GM20431 (cell line): ENCODE results near the gene CSPG4.
"Not testable (repeated sequence)": the region's sequence is repeated elsewhere in the genome, so short reads cannot be mapped to it uniquely, and the experiment has no call there.

Source experiments
- in situ Hi-C: fragments of 300-500 bp; cut with MseI, MboI; formaldehyde crosslinking; loops from one replicate; pipeline ENCODE4 v1.15.0; 2020; ENCODE audit warnings: low sequenced_read_pairs; ENCODE audit not compliant: unreplicated experiment

Gene CSPG4

DNA sequence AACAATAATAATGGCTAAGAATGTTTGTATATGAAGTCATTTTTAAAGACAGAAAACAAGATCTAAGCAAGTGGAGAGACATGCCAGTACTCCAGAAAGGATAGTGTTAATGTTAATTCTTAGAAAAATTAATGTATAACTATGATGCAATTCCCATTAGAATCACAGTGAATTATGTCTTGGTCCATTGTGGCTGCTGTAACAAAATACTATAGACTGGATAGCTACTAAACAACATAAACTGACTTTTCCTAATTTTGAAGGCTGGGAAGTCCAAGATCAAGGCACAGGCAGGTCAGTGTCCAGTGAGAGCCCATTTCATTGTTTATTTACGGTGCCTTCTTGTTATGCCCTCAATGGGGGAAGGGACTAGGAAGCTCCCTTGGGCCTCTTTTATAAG is 32.7 kb upstream of the CSPG4 start:
- in situ Hi-C loops, result no loop called here

DNA sequence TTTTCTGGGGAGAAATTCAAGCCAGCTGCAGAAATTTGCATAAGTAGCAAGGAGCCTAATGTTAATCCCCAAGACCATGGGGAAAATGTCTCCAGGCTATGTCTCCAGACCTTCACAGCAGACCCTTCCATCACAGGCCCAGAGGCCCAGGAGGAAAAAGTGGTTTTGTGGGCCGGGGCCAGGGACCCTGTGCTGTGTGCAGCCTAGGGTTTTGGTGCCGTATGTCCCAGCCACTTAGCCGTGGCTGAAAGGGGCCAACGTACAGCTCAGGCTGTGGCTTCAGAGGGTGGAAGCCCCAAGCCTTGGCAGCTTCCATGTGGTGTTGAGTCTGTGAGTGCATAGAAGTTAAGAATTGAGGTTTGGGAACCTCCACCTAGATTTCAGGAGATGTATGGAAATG is 29.7 kb upstream of the CSPG4 start:
- in situ Hi-C loops, result not testable (repeated sequence)

DNA sequence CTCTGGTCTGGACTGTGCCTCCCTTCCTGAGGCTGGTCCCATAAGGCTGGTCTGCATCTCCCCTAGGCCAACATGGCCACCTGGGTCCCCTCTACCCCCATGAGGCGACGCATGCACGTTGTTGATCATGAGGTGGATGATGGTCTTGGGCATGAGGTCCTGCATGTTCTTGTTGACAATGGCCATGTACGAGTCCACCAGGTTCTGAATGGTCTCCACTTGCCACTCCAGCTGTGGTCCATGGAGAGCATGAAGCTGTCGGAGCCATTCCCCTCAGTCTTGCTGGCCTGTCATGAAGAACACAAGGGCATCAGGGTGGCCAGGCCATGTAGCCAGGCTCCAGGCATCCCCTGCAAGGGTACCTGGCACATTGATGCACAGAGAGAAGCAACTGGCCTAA is 27.1 kb upstream of the CSPG4 start:
- in situ Hi-C loops, result no loop called here

DNA sequence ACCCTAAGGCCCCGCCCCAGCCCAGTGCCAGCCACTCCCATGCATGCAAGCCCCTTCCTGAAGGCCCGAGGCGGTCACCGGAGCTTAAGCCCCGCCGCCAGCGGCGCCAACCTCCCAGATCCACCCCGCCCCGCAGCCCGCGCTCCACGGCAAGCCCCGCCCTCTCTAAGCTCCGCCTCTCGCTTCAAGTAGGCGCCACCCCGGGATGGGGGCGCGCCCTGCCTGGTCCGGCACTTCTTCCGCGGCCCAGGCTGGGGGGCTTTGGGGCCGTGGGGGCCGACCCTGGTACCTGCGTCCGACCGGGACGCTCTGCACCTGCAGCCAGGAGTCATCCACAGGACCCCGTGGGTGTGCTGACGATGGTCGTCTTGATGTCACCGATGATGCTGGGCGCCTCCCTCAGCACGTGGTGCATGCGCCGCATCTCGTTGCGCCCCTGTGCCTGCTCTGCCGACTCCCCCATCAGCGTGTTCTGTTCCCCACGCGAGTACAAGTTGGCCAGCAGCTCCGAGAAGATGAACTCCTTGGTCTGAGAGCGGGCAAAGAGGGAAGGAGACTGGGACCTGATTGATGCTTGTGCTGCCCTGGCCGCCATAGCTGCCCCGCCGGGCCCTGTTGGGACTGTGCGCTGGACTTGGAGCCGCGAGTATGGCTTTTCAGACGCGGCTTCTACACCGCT is 26.1 kb upstream of the CSPG4 start:
- in situ Hi-C loops, result no loop called here

DNA sequence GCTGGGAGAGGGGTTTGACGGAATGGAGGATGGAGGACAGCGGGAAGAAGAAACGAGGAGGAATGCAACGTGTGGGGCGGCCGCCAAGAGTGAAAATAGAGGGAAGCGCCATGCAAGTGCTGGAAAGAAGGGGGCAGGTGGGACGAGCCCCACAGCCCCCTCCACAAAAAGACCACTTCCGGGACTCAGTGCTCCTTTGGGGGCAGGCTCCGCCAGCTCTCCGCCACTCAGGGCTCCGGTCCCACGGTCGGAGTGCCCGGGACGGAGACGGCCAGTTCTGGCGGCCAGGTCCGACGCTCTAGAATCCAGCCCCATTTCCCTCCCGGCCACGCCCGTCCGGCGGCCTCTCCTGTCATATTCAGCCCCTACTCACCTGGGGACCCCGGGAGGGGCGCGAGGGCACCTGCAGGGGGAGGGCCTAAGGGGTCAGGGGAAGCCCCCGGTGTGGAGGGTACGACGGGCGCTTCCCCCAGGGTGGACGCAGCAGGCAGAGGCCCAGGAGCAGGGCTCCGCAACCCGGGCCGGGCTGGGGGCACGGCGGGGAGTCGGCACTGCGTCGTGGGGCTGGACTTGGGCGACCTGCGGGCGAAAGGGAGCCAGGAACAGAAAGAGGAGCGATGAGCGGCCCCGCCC is 25.5 kb upstream of the CSPG4 start:
- in situ Hi-C loops, result no loop called here

GRCh38 chr15:75737116-75738013 is 24.7 kb upstream of the CSPG4 start:
- in situ Hi-C loops, result not testable (repeated sequence)

DNA sequence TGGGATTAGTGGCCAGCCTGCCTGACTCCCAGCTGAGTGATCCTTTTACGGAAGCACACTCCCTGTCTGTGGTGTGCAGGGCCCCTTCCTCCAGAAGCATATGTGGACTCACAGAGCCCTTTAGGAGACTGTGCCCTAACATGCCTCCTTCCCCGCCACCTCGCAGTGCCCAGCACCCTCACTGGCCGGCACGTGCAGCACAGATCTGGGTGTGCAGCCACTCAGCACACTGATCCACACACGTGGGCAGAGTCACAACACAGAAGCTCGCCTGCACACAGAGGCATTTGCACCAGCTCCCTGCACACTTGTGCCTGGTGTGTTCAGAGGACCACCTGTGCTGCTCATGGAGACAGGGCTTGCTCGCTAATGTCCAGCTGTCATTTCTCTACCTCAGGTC is 23.6 kb upstream of the CSPG4 start:
- in situ Hi-C loops, result no loop called here

- in situ Hi-C loops, result not testable (repeated sequence)
Measured at GRCh38 chr15:75734861-75735760, 22.5 kb upstream of the CSPG4 start.

DNA sequence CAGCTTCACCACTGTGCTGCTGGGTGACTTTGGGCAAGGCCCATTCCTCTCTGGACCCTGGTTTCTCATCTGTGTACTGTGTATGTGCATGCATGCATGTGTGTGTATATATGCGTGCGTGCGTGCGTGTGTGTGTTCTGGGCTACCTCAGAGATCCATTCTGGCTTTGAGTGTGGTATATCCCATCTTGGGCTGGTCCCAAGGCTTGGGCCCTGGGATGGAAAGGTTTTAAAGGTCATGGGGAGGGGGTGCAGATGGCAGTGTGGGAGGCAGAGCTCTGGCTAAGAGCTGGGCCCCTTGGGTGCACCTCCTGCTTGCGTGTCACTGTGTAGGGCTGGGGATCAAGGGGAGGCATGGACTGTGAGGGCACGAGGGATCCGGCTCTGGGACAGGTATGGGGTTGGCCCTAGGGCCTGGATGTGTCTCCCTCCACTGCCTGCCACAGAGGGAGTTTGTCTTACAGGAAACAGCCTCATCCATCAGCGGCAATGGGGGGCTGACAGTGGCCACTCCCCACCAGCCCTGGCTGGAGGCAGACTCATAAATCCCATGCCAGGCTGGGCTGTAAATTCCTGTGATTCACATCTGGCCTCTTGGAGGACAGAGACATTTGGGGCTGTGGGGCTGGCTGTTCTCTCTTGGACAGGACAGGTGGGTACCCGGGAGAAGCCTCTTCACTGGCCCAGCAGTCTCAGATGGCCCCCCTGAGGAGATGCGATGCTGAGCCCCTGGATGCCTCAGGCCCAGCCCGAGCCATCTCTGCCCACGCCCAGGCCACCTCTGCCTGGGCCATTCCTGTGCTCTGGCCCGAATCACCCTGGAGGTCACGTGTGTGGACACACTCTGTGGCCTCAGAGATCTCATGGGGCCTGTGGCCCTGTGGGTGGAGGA is 21.4 kb upstream of the CSPG4 start:
- in situ Hi-C loops, result no loop called here

DNA sequence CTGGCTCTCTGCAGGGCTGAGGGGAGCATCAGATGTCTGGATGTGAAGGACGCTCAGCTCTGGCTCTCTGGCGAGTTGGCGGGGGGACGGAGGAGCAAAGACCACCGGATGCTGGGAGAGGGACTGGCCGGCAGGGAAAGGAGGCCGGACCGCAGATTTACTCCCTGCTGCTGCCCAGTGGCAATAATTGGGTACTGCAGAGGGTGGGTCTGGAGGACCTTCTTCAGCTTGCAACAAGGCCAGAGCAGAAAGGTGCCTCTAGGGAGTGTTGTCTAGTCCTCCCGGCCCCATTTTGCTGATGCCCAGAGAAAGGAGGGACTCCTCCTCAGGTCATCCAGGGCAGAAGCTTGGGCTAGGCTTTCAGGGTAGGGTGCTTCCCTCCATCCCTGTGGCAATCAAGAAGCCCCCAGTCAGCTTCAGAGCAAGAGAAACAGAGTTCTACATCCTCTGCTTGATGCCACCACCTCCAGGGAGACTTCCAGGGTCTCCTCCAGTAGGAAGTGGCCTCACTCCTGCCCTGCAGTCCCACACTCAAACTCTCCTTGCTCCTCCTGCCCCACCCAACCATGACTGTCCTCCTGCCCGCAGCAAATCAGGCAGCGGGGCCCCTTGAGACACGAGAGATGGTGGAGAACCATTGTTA is 20.3 kb upstream of the CSPG4 start:
- in situ Hi-C loops, result no loop called here

GRCh38 chr15:75732177-75732808 is 19.6 kb upstream of the CSPG4 start:
- in situ Hi-C loops, result no loop called here

DNA sequence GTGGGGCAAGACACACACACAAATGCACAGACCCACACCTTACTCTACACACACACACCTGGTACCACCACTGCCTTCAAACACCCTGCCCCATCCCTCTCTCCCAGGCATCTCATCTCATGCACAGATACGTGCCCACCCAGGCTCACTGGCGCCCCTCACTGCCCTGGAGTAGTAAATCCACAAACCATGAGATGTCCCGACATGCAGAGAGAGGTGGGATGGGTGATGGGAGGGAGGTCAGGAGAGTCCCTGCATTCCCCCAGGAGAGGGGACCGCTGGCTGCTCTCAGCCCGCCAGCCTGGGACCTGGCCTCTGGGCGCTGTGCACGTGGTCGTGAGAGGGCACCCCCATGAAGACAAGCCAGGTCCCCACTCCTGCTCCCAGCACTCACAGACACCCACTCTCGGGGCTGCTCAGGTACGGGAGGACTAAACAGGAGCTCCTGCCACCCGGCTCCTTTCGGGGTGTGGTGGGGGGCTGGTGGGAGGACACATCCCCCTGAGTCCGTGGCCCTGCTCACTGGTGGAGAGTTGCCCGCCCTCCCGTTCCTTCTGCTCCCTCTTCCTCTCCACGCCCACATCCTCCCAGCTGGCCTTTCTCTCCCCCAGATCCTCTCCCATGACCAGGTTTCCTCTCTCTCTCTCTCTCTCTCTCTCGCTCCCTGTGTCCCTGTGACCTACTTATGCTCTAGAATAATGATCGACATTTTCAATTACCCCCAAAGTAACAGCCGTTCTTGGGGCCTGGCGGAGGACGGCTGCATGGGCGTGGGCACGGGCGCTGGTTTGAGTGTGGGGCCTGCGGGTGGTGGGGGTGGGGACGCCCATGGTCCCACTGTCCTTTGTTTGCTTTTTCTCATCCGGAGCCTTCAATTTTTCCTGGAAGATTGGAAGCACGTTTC is 18.9 kb upstream of the CSPG4 start:
- in situ Hi-C loops, result no loop called here

- in situ Hi-C loops, result not testable (repeated sequence)
Measured at GRCh38 chr15:75730376-75731247, 18.0 kb upstream of the CSPG4 start.

- in situ Hi-C loops, result no loop called here
Measured at GRCh38 chr15:75729326-75730069, 16.9 kb upstream of the CSPG4 start.

- in situ Hi-C loops, result no loop called here
Measured at GRCh38 chr15:75727851-75728715, 15.4 kb upstream of the CSPG4 start.
